GM18517 (cell line): Measurements from ENCODE around the gene CDKN2B.

ENCODE experiments used
- ATAC-seq: cut with Tn5 transposase; IDR thresholded peaks from one replicate; pipeline ENCODE4 v1.9.1; 2021; ENCODE audit warnings: mild to moderate bottlenecking, moderate library complexity; ENCODE audit not compliant: unreplicated experiment

Gene CDKN2B

DNA sequence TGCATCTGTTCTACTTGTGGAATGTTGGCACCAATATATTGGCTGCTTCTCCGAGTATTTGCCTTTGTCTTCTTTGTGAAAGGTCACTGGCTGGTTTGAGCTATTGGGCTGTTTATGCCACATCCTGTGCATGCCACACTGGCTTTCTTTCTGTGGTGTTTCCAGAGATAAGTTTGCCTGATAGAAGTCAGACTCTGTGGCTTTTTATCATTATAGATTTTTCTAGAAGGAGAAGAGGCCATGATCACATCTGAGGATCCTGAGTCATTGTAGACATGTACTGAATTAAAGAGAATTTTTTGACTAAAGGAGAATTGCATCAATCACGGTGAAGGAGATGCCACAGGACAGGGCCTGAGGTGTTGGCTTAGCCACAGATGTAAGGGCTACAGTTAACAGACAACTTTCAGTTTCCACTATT, 26.5 kb upstream of the CDKN2B start:
- no peak for ATAC-seq

GRCh38 chr9:22033012-22033630, 24.0 kb upstream of the CDKN2B start:
- ATAC-seq: no peak

DNA sequence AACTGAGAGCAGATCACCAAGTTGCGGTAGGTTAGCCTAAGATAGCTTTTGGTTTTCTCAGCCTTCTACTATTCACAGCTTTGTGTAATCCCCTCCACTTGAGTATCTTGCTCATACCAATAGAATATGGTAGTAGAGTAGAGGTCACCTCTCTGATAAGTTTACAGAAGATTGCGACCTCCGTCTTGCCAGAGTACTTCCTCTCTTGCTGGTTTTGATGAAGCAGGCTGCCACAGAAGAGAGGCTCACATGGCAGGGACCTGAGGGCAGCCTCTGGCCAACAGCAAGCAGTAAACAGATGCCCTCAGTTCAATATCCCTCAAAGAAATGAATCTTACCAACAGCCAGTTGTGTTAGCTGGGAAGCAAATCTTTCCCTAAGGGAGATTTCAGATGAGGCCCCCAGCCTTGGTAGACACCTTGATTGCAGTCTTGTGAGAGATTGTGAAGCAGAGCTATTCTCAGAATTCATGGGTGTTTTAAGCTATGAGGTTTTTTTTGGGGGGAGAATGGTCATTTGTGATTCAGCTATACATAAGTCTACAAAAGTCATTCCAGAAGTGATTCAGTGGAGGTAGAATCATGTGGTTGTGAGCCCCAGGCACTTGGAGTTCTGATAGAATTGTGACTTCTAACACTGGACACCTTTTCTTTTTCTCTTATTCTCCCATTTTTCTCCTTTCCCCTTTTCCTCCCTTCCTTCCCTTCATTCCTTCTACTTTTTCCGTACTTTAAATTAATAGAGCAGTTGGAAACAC, 22.7 kb upstream of the CDKN2B start:
- no peak for ATAC-seq

DNA sequence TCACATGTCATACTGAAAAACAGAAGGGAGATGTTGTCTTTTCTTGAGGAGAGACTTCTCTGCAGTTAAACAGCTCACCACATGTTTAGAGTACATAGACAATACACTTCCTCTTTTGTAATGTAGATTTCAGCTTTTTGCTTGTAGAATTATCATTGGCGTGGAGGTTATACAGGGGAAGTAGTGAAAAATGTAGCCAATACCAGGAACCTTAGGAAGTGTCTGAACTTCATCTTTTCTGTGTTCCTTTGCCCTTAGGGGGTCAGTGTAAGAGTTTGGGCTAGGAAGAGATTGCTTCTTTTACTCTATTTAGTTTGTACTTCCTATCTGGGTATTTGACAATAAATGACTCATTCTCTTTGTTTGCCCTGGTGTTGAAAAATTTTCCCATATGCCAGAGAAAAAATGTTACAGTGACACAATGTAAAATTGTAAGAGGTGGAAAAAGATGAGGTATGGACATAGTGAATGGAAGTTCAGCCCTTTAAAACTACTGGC, 21.0 kb upstream of the CDKN2B start:
- peak; percentile 85 for ATAC-seq

DNA sequence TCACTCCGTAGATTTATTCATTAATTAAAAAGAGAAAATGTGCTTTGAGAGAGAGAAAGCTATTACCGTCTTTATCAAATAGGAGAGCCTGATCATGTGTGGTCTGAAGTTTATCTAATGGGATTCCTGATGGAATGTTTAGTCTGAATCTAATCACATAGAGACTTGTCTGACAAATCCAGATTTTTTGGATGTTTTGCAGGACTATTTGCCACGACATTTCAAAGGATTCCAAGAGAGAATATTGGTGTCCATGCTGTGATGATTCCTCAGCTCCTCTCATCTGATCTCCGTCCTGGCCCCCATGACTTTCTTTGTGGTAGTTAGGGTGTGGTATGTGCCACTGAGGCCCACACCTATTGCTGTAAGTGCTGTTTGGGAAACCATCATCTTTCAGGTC, 20.1 kb upstream of the CDKN2B start:
- no peak for ATAC-seq

DNA sequence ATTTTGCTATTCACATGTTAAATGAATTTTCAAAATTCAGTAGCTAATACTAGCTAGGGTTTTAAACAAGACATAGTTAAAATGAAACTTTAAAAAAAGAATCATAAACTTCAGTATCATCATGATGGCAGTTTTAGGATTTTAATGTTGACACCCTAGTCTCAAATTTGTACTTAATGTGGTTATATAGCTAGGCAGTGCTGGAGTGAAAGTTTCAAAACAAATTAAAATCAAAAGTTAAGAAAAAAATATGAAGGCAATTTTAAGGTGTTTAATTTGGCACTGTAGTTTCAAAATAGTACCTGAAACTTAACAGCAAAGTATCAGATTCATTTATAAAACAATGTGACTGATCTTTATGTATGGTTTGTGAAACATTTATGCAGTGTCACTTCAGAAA, 19.3 kb upstream of the CDKN2B start:
- ATAC-seq: no peak

GRCh38 chr9:22026696-22027095, 17.6 kb upstream of the CDKN2B start:
- ATAC-seq: no peak

GRCh38 chr9:22022396-22022795, 13.3 kb upstream of the CDKN2B start:
- ATAC-seq: no peak

DNA sequence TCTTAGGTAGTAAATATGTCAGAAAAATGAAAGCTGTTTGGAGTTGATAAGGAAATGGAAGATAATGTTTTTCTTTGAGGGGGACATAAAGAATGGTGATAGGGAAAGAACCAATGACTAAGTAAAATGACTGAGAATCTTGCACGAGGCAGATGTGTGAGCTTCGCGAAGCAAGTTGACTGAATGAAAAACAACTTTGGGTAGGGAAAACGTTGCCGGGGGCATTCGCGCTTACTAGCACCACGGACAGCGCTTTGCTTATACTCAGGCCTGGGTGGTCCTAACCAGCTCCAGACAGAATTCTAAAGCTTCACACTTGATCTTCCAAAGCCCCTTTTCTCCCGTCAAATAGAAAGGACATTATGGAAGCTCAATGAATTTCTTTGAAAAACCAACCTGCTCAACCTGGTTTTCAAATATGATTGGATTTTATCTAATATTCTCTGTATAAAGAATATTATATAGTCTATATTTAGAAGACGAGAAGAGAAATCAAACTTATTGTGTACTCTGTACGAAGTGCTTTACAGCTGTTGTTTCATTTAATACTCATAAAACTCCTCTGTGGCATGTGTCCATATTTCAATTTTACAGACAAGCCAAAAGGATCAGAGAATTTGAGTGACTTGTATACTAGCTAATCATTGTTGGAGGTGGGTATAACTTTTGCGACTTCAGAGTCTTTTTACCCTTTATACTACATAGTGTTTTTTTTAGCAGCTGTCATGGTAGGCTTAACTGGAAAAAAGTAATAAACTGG, 1.9 kb upstream of the CDKN2B start:
- no peak for ATAC-seq

- ATAC-seq: peak; percentile 53
These were observed 382 bp upstream of the CDKN2B start for GRCh38 chr9:22009506-22009867.

- no peak for ATAC-seq
These were observed 755 bp downstream of the CDKN2B start for GRCh38 chr9:22008384-22008716.

DNA sequence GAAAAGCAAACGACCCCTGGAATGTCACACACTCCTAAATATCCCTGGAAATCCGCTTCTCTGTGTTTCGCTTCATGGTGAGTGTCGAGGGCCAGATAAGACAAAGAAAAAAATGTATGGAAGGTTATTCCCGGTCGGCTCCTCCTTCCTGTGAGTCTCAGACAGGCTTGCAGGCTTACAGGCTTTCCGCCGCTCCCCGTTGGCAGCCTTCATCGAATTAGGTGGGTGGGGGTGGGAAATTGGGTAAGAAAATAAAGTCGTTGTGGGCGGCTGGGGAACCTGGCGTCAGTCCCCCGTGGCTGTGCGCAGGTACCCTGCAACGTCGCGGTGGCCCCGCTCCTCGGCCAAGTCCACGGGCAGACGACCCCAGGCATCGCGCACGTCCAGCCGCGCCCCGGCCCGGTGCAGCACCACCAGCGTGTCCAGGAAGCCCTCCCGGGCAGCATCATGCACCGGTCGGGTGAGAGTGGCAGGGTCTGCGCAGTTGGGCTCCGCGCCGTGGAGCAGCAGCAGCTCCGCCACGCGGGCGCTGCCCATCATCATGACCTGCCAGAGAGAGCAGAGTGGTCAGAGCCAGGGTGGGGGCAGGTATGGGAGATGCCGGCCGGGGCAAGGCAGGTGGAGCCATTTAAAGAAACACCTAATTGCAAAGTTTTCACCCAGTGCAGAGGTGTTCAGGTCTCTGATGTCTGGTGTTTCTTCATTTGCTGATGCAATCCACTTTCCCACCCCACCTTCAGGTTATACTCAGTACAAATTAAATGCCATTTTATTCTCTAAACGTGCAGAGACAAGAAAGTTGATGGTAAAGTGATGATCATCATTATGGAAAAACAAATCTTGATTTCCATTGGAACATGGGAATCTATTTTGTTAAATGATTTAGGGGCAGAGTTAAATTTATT, 3.2 kb downstream of the CDKN2B start:
- ATAC-seq: no peak

- ATAC-seq: no peak
These were observed 3.9 kb downstream of the CDKN2B start for GRCh38 chr9:22005021-22005701.

GRCh38 chr9:22002038-22002437, 7.1 kb downstream of the CDKN2B start:
- no peak for ATAC-seq

DNA sequence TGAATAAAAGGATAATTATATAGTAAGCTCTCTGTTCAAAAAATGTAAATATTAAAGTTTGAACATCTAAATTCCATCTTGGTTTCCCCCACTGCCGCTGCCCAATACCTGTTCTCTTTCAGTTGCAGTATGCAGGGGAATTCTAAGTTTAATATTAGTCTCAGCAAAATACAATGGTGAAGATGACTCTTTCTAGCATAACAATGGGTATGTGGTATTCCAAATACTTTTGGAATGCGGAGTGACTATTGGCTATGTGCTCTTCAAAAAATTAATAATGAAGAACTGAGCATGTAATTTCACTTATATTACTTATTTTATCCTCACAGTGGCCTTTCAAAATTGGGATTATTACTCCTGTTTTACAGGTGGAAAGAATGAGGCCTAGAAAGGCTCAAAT, 11.1 kb downstream of the CDKN2B start:
- no peak for ATAC-seq

GRCh38 chr9:21997480-21997879, 11.6 kb downstream of the CDKN2B start:
- ATAC-seq: no peak

DNA sequence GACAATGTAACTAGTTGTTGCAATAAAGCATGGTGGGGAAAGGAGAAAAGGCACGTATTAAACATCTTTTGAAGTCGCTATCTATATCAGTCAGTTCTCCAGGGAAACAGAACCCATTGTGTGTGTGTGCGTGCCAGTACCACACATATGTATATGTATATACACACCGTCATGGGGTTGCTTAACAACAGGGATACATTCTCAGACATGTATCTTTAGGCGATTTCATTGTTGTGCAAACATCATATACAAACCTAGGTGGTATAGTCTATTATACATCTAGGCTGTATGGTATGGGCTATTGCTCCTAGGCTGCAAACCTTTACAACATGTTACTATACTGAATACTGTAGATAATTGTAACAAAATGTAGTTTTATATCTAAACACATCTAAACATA, 12.2 kb downstream of the CDKN2B start:
- no peak for ATAC-seq

DNA sequence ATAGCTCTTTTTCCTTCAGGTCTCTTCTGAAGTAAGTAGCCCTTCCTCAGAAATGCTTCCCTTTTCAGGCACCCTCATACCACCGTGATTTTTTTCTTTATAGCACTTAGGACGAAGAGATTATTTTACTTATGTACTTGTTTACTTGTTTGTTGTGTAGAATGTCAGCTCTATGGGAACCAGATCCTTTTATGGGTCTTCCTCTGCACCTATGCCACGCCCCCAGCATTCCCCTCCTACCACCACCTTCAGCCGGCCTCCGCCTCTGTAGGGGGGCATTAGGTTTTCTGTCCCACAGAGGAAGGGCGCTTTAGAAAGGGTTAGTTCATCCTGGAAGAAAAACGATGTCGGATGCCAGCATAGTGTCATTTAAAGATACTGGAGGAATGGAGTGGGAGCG, 12.7 kb downstream of the CDKN2B start:
- no peak for ATAC-seq

- no peak for ATAC-seq
These were observed 13.3 kb downstream of the CDKN2B start for GRCh38 chr9:21995666-21996398.
